IPS-18c (cell line): Measurements from ENCODE around the gene PRSS57.
A peak's percentile ranks its signal among the peaks of the same experiment; 100 is the strongest.
"Not testable (repeated sequence)": the region's sequence is repeated elsewhere in the genome, so short reads cannot be mapped to it uniquely, and the experiment has no call there.

Experiments
- H3K4me3 ChIP-seq: 2 replicates; pipeline ENCODE4 v1.7.0; 2013; ENCODE audit warnings: low read depth, mild to moderate bottlenecking, low read length, moderate library complexity; ENCODE audit not compliant: insufficient read depth
- H3K9me3 ChIP-seq: one replicate; pipeline ENCODE4 v1.6.1; 2013; ENCODE audit warnings: mild to moderate bottlenecking, low read length, moderate library complexity; ENCODE audit not compliant: control insufficient read depth, insufficient read depth

Gene PRSS57

DNA sequence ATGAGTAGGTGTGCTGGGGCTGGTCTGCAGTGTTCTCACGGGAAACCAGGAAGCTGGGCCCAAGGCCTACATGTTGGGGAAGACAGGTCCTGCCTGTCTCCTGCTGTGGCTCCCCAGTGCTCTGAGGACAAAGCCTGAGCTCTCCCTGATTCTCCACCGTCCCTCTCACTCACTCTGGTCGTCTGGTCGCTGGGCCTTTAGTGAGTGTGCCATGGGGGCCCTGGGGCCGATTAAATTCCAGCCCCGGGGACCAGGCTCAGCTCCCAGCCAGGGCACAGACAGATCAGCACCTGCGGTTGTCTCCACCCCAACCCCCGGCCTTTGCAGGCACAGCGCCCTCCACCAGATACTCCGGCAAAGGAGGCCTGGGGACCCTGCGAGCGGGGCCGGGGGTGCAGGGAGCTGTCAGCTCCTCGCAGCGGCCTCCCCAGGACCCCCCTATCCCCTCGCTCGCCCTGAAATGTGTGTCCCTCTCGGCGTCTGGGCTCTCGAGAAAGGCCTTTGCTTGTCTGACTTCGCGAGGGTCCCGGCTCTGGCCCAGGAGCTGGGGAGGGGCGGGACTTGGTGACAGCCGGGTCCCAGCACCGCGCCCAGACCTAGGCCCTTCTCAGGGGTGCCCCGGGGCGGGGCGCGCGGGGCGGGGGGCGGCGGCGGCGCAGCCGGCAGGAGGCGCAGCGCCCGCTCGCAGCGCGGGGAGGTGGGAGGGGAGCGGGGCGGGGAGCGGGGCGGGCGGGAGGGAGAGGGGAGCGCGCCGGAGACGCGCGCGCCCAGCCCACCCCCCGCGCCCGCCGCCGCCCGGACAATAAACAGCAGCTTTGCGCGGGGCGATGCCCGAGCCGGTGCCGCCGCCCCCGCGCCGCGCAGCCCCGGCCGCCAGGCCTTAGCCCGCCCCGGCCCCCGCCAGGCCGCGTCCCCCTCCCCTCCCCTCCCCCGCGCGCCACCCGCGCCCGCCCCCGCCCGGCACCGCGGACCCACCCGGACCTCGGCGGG lies 13.2 kb upstream of the PRSS57 start, which contains the start of gene PALM:
Gene PALM, plus strand, starts transcription at position 782 of the 990 bp plus-strand sequence. CDS start 212 bp downstream, outside the sequence.
- peaks cover 4% of the 10 kb centered on the region for H3K9me3 ChIP-seq
- peak within 1 kb of the TSS; percentile 56 for H3K4me3 ChIP-seq

DNA sequence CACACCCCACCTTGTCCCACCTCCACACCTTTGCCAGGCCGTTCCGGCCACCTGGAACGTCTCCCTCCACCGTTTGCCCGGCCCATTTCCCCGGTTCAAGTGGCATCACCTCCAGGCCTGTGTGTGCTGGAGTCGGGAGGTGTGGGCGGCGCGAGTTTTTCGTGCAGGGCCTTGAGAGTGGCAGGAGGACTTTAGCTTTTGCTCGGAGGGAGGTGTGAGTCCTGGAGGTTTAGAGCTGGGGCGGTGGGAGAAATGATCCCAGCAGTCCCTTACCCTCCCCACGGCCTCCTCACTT lies 9.1 kb upstream of the PRSS57 start:
- Histone ChIP-seq H3K9me3 (peaks cover 4% of the 10 kb centered on the region), H3K4me3 (peak overlapping the region; percentile 52)

DNA sequence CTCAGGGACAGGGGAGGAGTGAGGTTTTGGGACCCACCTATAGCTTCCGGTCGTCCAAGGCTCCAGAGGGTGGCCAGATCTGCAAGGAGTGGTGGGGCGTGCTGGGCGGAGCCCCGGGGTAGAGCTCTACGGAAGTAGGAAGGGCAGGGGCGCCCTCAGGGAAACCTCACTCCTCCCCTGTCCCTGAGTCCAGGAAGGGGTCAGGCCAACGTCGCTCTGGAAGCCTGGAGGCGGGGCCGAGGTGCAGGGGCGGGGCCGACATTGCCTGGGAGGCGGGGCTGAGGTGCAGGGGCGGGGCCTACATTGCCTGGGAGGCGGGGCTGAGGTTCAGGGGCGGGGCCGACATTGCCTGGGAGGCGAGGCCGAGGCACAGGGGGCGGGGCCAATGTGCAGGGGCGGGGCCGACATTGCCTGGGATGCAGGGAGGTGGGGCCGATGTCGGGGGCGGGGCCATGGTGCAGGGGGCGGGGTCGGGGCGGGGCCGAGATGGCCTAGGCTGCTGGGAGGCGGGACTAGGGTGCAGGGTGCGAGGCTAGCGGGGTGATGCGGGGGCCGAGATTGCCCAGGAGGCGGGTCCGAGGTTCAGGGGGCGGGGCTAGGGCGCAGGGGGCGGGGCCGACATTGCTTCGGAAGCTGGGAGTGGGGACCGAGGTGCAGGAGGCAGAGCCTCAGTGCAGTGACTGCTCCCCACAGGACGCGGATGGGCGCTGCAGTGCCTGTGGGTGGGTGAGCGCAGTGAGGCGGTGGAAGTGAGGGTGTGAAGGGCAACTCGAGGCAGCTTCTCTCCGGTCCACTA lies 8.6 kb upstream of the PRSS57 start:
- Histone ChIP-seq H3K4me3 (peak overlapping the region; percentile 52), H3K9me3 (peaks cover 4% of the 10 kb centered on the region)

DNA sequence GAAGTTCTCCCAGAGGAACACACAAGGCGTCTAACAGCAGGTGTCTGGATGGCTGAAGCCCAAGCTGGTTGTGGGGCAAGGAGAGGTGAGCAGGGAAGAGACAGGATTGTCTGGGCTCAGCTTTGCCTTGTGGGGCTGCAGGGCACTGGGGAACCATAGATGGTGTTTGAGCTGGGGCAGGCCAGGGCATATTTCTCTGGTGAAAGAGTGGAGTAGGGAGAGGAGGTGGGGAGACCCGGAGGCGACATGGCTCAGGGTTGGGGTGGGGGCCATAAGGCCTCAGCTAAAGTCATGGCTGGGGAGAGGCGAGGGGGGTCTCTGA lies 8.0 kb upstream of the PRSS57 start:
- Histone ChIP-seq H3K4me3 (peak overlapping the region; percentile 43; the same call in 1 of the 2 replicates), H3K9me3 (peaks cover 2% of the 10 kb centered on the region)

DNA sequence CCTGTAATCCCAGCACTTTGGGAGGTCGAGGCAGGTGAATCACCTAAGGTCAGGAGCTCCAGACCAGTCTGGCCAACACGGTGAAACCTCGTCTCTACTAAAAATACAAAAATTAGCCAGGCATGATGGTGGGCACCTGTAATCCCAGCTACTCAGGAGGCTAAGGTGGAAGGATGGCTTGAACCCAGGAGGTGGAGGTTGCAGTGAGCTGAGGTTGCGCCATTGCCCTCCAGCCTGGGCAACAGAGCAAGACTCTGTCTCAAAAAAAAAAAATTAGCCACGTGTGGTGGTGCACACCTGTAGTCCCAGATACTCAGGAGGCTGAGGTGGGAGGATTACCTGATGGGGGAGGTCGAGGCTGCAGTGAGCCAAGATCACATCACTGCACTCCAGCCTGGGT lies 7.6 kb upstream of the PRSS57 start:
- not testable (repeated sequence) for H3K9me3 ChIP-seq, H3K4me3 ChIP-seq

DNA sequence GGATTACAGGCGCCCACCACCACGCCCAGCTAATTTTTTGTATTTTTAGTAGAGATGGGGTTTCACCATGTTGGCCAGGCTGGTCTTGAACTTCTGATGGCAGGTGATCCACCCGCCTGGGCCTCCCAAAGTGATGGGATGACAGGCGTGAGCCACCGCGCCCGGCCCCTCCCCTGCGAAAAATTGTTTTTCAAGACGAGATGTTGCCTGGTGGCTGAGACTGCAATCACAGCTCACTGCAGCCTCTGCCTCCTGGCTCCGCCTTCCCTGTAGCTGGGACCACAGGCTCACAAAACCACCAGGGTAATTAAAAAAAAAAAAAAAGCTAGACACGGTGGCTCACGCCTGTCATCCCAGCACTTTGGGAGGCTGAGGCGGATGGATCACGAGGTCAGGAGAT lies 4.6 kb upstream of the PRSS57 start:
- not testable (repeated sequence) for H3K9me3 ChIP-seq, H3K4me3 ChIP-seq

DNA sequence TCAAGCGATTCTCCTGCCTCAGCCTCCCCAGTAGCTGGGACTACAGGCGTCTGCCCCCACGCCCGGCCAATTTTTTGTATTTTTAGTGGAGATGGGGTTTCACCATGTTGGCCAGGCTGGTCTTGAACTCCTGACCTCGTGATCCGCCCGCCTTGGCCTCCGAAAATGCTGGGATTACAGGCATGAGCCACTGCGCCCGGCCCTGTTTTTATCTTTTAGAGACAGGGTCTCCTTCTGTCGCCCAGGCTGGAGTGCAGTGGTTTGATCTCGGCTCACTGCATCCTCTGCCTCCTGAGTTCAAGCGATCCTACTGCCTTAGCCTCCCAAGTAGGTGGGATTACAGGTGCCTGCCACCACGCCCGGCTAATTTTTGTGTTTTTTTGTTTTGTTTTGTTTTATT lies 3.3 kb upstream of the PRSS57 start:
- H3K9me3 ChIP-seq, H3K4me3 ChIP-seq: not testable (repeated sequence)

DNA sequence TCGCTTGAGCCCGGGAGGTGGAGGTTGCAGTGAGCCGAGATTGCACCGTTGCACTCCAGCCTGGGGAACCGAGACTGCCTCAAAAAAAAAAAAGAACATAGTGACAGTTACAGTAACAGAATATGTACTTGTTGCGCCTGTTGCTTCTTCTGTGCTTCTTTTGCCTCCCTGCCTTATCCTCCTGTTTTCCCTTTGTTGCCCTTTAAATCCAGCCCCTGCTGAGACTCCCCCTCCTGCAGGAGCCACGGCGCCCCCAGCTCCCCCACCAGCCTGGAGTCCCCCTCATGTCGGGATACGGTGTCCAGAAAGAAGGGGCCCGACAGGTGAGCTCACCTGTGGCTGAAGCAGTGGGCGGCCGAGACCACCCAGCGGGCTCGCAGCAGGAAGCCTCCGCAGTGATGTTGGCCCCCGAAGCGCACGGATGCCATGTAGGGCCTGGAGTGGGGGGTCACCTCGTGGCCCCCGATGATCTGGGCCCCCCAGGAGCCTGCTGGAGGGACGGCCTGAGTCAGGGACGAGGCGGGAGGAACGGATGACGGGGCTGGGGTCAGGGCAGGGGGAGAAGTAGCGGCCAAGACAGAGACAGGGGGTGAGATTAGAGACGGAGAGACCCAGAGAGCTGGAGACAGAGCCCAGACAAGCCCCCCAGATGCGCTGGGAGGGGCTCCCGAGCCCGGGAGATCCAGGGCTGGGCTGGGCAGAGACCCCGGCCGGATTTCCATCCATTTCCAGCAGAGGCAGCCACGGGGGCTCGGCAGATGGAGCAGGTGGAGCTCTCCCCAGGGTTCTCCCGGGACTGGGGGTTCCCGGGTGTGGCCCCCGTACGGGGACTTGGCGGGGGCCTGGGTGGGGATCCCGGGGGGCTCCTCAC lies 536 bp downstream of the PRSS57 start:
- Histone ChIP-seq H3K4me3 (no peak overlapping the region), H3K9me3 (no peaks in the 10 kb centered on the region)

DNA sequence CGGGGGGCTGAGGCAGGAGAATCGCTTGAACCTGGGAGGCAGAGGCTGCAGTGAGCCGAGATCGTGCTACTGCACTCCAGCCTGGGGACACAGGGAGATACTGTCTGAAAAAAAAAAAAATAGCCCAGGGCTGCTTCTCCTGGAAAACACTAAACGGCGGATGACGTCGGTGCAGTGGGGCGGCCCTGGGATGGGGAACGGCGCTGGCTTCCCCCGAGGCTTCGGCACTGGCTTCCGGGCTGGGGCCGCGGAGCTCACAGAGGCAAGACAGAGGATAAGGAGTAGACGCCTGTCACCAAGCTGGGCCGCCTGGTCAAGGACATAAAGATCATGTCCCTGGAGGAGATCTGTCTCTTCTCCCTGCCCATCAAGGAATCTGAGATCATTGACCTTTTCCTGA lies 5.0 kb downstream of the PRSS57 start:
- Histone ChIP-seq H3K9me3 (no peaks in the 10 kb centered on the region), H3K4me3 (no peak overlapping the region)

DNA sequence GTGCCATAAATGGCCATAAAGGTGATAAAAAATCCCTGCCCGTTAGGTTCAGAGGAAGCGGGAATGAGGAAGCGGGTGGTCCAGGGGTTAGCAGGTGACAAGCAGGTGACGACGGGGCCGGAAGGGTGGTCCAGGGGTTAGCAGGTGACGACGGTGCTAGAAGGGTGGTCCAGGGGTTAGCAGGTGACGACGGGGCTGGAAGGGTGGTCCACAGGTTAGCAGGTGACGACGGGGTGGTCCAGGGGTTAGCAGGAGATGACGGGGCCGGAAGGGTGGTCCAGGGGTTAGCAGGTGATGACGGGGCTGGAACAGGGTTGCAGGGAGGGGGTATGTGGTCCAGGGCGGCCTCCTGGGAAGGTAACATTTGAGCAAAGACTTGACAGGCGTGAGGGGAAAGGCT lies 6.3 kb downstream of the PRSS57 start:
- Histone ChIP-seq H3K9me3 (no peaks in the 10 kb centered on the region), H3K4me3 (no peak overlapping the region)

DNA sequence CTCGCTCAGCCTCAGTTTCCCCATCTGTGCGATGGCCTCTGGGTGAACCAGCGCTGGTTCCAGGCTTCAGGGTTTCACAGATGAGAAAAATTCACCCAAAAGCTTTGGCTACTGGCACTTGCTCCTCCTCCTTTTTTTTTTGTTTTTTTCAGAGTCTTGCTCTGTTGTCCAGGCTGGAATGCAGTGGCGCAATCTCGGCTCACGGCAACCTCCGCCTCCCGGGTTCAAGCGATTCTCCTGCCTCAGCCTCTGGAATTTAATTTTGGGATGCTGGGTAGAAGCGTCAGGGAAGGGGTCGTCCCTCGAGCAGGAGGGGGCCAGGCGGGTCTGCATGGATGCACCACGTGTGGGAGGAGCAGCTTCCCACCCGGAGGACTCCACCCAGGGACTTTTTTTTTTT lies 7.0 kb downstream of the PRSS57 start:
- Histone ChIP-seq H3K9me3 (no peaks in the 10 kb centered on the region), H3K4me3 (no peak overlapping the region)

DNA sequence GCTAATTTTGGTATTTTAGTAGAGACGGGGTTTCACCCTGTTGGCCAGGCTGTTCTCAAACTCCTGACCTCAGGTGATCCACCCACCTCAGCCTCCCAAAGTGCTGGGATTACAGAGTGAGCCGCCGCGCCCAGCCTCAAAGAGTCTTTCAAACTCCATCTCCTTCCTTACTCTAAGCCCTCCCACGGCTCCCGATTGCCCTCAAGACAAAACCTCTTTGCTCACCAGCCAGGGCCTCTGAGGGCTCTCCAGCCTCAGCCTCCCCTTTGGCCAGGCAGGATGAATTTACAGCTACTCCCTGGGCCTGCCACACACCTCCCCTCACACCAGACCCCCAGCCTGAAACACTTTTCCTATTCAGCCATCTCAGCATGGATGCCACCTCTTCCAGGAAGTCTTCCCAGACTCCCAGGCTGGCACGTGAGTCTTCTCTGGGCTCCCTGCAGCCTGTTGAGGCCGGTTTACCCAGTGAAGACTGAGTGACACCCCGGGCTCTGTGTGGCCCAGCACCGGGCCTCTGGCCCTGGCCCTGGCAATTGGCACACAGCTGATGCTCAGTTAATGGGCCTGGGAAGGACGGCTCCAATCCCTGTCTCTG lies 7.6 kb downstream of the PRSS57 start:
- no peaks in the 10 kb centered on the region for H3K9me3 ChIP-seq

DNA sequence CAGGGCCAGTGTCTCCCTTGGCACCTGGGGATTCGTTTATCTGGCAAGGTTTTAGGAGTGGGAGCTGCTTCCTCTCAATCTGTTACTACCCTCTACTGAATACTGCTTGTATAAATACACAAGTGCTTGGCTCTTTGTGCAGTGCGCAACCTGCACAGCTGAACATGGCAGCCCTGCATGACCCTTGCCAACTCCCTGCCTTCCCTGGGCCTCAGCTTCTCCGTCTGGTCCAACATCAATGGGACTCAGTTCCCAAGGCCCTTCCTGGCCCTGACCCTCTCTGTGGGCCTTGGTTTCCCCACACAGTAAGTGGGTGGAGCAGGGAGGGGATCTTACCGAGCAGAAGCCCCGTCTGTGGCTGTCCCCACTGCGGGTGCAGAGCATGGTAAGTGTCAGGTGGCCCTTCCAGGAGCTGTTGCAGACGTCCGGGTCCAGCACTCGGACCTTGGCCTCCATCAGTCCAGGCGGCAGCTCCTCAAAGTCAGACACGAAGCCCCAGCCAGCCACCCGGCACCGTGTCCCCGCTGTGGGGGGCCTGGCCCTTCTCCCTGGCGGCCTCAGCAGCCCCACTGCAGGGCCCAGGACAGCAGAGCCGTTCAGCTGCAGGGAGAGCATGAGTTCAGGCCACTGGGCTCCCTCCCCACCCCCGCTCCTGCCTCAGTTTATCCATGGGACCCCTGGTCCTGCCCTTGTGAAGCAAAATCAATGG lies 8.5 kb downstream of the PRSS57 start:
- H3K4me3 ChIP-seq, result no peak overlapping the region
- no peaks in the 10 kb centered on the region for H3K9me3 ChIP-seq

More for the DNA sequence above, 7.6 kb downstream of the PRSS57 start:
- no peak overlapping the region for H3K4me3 ChIP-seq

DNA sequence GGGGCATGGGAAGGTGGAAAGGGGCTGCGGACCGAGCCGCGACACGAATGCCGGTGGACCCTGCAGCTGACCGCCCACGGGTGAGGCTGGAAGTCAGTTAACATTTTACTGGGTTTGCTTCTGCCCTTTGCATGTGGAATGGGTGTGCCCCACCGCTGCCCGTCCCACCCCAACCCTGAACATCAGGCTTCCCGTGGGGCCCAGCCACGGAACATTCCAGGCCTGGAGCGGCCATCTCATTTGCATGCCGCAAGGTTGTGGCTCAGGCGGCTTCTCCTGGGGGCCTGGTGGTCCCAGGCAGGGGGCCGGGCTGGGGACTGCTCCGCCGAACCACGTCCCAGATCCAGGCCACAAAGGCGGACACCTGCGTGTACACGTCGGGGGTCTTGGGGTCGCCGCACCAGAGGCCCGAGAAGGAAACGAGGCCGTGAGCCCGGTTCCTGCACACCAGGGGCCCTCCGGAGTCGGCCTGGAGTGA lies 9.8 kb downstream of the PRSS57 start:
- Histone ChIP-seq H3K9me3 (no peaks in the 10 kb centered on the region), H3K4me3 (no peak overlapping the region)

DNA sequence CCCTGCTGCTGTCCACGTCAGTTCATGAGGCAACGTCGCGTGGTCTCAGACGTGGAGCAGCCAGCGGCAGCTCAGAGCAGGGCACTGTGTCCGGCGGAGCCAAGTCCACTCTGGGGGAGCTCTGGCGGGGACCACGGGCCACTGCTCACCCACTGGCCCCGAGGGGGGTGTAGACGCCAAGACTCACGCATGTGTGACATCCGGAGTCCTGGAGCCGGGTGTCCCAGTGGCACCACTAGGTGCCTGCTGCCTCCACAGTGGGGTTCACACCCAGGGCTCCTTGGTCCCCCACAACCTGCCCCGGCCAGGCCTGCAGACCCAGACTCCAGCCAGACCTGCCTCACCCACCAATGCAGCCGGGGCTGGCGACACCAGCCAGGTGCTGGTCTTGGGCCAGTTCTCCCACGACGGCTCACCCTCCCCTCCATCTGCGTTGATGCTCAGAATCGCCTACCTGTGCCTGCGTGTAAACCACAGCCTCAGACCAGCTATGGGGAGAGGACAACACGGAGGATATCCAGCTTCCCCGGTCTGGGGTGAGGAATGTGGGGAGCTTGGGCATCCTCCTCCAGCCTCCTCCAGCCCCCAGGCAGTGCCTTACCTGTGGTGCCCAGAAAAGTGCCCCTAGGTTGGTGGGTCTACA lies 12.5 kb downstream of the PRSS57 start:
- H3K4me3 ChIP-seq, result no peak overlapping the region
- H3K9me3 ChIP-seq, result no peaks in the 10 kb centered on the region
